Measurements from ENCODE around the gene INHBE. TPM values are rescaled to one million over a fixed set of nuclear protein-coding genes. Genes with fewer than 3 reads are reported as not detected.

INHBE gene
- total RNA-seq, 1 donor from 2014 or later: 1.0 TPM

GRCh38 chr12:57479376-57480115 lies 24.4 kb downstream of the INHBE start, which contains the start of gene ARHGAP9:
Gene ARHGAP9, minus strand, starts transcription at chr12:57479866. Its CDS starts 460 bp downstream, at chr12:57479406.
- Histone ChIP-seq H3K27ac (ENCODE audit: low read depth, low read length) (peak within 1 kb of the TSS; percentile 40), H3K9me3 (ENCODE audit: control insufficient read depth in 3 of 3, low read length in 3 of 3) (no peaks in the 10 kb centered on the region), H3K4me3 (ENCODE audit: low read length in 3 of 3) (no peak within 1 kb of the TSS), H3K36me3 (ENCODE audit: control insufficient read depth in 3 of 3, insufficient read depth in 3 of 3, low read length in 3 of 3) (no peaks in the 10 kb centered on the region), H3K4me1 (ENCODE audit: control insufficient read depth in 3 of 3, insufficient read depth in 3 of 3, low read length in 3 of 3) (peaks cover 10 to 16% (median 13%) of the 10 kb centered on the region in 3 donors), H3K27me3 (ENCODE audit: control insufficient read depth in 3 of 3, insufficient read depth in 3 of 3, low read length in 3 of 3) (peaks cover 29 to 46% (median 34%) of the 10 kb centered on the region in 3 donors), H3K9ac (ENCODE audit: low read depth in 1 of 3, low read length in 3 of 3) (no peak within 1 kb of the TSS)

- Histone ChIP-seq H3K4me1 (ENCODE audit: control insufficient read depth in 3 of 3, insufficient read depth in 3 of 3, low read length in 3 of 3) (no peaks in the 10 kb centered on the region), H3K27ac (ENCODE audit: low read depth, low read length) (no peak overlapping the region), H3K9me3 (ENCODE audit: control insufficient read depth in 3 of 3, low read length in 3 of 3) (no peaks in the 10 kb centered on the region), H3K9ac (ENCODE audit: low read depth in 1 of 3, low read length in 3 of 3) (peak overlapping the region in 1 of 3 donors; percentile 16), H3K36me3 (ENCODE audit: control insufficient read depth in 3 of 3, insufficient read depth in 3 of 3, low read length in 3 of 3) (no peaks in the 10 kb centered on the region), H3K27me3 (ENCODE audit: control insufficient read depth in 3 of 3, insufficient read depth in 3 of 3, low read length in 3 of 3) (peaks cover 9 to 25% (median 12%) of the 10 kb centered on the region in 3 donors), H3K4me3 (ENCODE audit: low read length in 3 of 3) (no peak overlapping the region)
Observed at GRCh38 chr12:57481671-57482070, 26.6 kb downstream of the INHBE start.

GRCh38 chr12:57483466-57483865 lies 28.4 kb downstream of the INHBE start:
- H3K4me3 ChIP-seq (ENCODE audit: low read length in 3 of 3): no peak overlapping the region
- H3K4me1 ChIP-seq (ENCODE audit: control insufficient read depth in 3 of 3, insufficient read depth in 3 of 3, low read length in 3 of 3): peaks cover 2 to 6% (median 4%) of the 10 kb centered on the region in 3 donors
- no peak overlapping the region for H3K27ac ChIP-seq (ENCODE audit: low read depth, low read length)
- H3K36me3 ChIP-seq (ENCODE audit: control insufficient read depth in 3 of 3, insufficient read depth in 3 of 3, low read length in 3 of 3): no peaks in the 10 kb centered on the region
- H3K9ac ChIP-seq (ENCODE audit: low read depth in 1 of 3, low read length in 3 of 3): no peak overlapping the region
- no peaks in the 10 kb centered on the region for H3K9me3 ChIP-seq (ENCODE audit: control insufficient read depth in 3 of 3, low read length in 3 of 3)
- H3K27me3 ChIP-seq (ENCODE audit: control insufficient read depth in 3 of 3, insufficient read depth in 3 of 3, low read length in 3 of 3): peaks cover 0 to 13% (median under 1%) of the 10 kb centered on the region in 3 donors

GRCh38 chr12:57485695-57486094 lies 30.6 kb downstream of the INHBE start:
- H3K9me3 ChIP-seq (ENCODE audit: control insufficient read depth in 3 of 3, low read length in 3 of 3): no peaks in the 10 kb centered on the region
- no peak overlapping the region for H3K9ac ChIP-seq (ENCODE audit: low read depth in 1 of 3, low read length in 3 of 3)
- peaks cover 11 to 16% (median 13%) of the 10 kb centered on the region in 3 donors for H3K4me1 ChIP-seq (ENCODE audit: control insufficient read depth in 3 of 3, insufficient read depth in 3 of 3, low read length in 3 of 3)
- peaks cover 0 to 4% (median 0%) of the 10 kb centered on the region in 3 donors for H3K27me3 ChIP-seq (ENCODE audit: control insufficient read depth in 3 of 3, insufficient read depth in 3 of 3, low read length in 3 of 3)
- peaks cover 12 to 18% (median 14%) of the 10 kb centered on the region in 3 donors for H3K36me3 ChIP-seq (ENCODE audit: control insufficient read depth in 3 of 3, insufficient read depth in 3 of 3, low read length in 3 of 3)
- H3K4me3 ChIP-seq (ENCODE audit: low read length in 3 of 3): no peak overlapping the region
- H3K27ac ChIP-seq (ENCODE audit: low read depth, low read length): no peak overlapping the region

GRCh38 chr12:57487055-57487596 lies 32.0 kb downstream of the INHBE start:
- Histone ChIP-seq H3K36me3 (ENCODE audit: control insufficient read depth in 3 of 3, insufficient read depth in 3 of 3, low read length in 3 of 3) (peaks cover 23 to 28% (median 24%) of the 10 kb centered on the region in 3 donors), H3K4me1 (ENCODE audit: control insufficient read depth in 3 of 3, insufficient read depth in 3 of 3, low read length in 3 of 3) (peaks cover 11 to 16% (median 13%) of the 10 kb centered on the region in 3 donors), H3K27me3 (ENCODE audit: control insufficient read depth in 3 of 3, insufficient read depth in 3 of 3, low read length in 3 of 3) (peaks cover 0 to 2% (median 0%) of the 10 kb centered on the region in 3 donors), H3K9ac (ENCODE audit: low read depth in 1 of 3, low read length in 3 of 3) (peak overlapping the region in 2 of 3 donors; percentile 59 to 86), H3K27ac (ENCODE audit: low read depth, low read length) (peak overlapping the region; percentile 30), H3K9me3 (ENCODE audit: control insufficient read depth in 3 of 3, low read length in 3 of 3) (no peaks in the 10 kb centered on the region), H3K4me3 (ENCODE audit: low read length in 3 of 3) (peak overlapping the region; percentile 91 to 97 (median 96))

- peak within 1 kb of the TSS; percentile 91 to 97 (median 96) for H3K4me3 ChIP-seq (ENCODE audit: low read length in 3 of 3)
- H3K27me3 ChIP-seq (ENCODE audit: control insufficient read depth in 3 of 3, insufficient read depth in 3 of 3, low read length in 3 of 3): peaks cover 0 to 2% (median 0%) of the 10 kb centered on the region in 3 donors
Observed at GRCh38 chr12:57487597-57488401, 32.7 kb downstream of the INHBE start, which contains the start of gene MARS1. Gene MARS1, plus strand, starts transcription at chr12:57488068. Its CDS starts 23 bp downstream, at chr12:57488091.

GRCh38 chr12:57488402-57489156 lies 33.5 kb downstream of the INHBE start:
- H3K4me1 ChIP-seq (ENCODE audit: control insufficient read depth in 3 of 3, insufficient read depth in 3 of 3, low read length in 3 of 3): peaks cover 11 to 16% (median 13%) of the 10 kb centered on the region in 3 donors
- peaks cover 0 to under 1% (median 0%) of the 10 kb centered on the region in 3 donors for H3K27me3 ChIP-seq (ENCODE audit: control insufficient read depth in 3 of 3, insufficient read depth in 3 of 3, low read length in 3 of 3)
- H3K4me3 ChIP-seq (ENCODE audit: low read length in 3 of 3): peak overlapping the region; percentile 91 to 97 (median 96)
- H3K9me3 ChIP-seq (ENCODE audit: control insufficient read depth in 3 of 3, low read length in 3 of 3): no peaks in the 10 kb centered on the region
- H3K9ac ChIP-seq (ENCODE audit: low read depth in 1 of 3, low read length in 3 of 3): peak overlapping the region; percentile 86 to 93 (median 86)
- peaks cover 25 to 35% (median 30%) of the 10 kb centered on the region in 3 donors for H3K36me3 ChIP-seq (ENCODE audit: control insufficient read depth in 3 of 3, insufficient read depth in 3 of 3, low read length in 3 of 3)
- peak overlapping the region; percentile 54 for H3K27ac ChIP-seq (ENCODE audit: low read depth, low read length)

More at GRCh38 chr12:57487597-57488401, 32.7 kb downstream of the INHBE start, which contains the start of gene MARS1:
- Histone ChIP-seq H3K9me3 (ENCODE audit: control insufficient read depth in 3 of 3, low read length in 3 of 3) (no peaks in the 10 kb centered on the region), H3K36me3 (ENCODE audit: control insufficient read depth in 3 of 3, insufficient read depth in 3 of 3, low read length in 3 of 3) (peaks cover 24 to 32% (median 28%) of the 10 kb centered on the region in 3 donors), H3K27ac (ENCODE audit: low read depth, low read length) (peak within 1 kb of the TSS; percentile 54), H3K9ac (ENCODE audit: low read depth in 1 of 3, low read length in 3 of 3) (peak within 1 kb of the TSS; percentile 86 to 93 (median 86)), H3K4me1 (ENCODE audit: control insufficient read depth in 3 of 3, insufficient read depth in 3 of 3, low read length in 3 of 3) (peaks cover 11 to 16% (median 13%) of the 10 kb centered on the region in 3 donors)

- Histone ChIP-seq H3K27me3 (ENCODE audit: control insufficient read depth in 3 of 3, insufficient read depth in 3 of 3, low read length in 3 of 3) (no peaks in the 10 kb centered on the region), H3K9ac (ENCODE audit: low read depth in 1 of 3, low read length in 3 of 3) (peak overlapping the region; percentile 4 to 86 (median 86)), H3K27ac (ENCODE audit: low read depth, low read length) (no peak overlapping the region), H3K4me3 (ENCODE audit: low read length in 3 of 3) (peak overlapping the region; percentile 91 to 97 (median 96)), H3K36me3 (ENCODE audit: control insufficient read depth in 3 of 3, insufficient read depth in 3 of 3, low read length in 3 of 3) (peaks cover 25 to 35% (median 30%) of the 10 kb centered on the region in 3 donors), H3K9me3 (ENCODE audit: control insufficient read depth in 3 of 3, low read length in 3 of 3) (no peaks in the 10 kb centered on the region), H3K4me1 (ENCODE audit: control insufficient read depth in 3 of 3, insufficient read depth in 3 of 3, low read length in 3 of 3) (peaks cover 11 to 16% (median 13%) of the 10 kb centered on the region in 3 donors)
Observed at GRCh38 chr12:57489157-57489641, 34.1 kb downstream of the INHBE start.

GRCh38 chr12:57490126-57490525 lies 35.0 kb downstream of the INHBE start:
- H3K27ac ChIP-seq (ENCODE audit: low read depth, low read length): no peak overlapping the region
- H3K27me3 ChIP-seq (ENCODE audit: control insufficient read depth in 3 of 3, insufficient read depth in 3 of 3, low read length in 3 of 3): no peaks in the 10 kb centered on the region
- no peaks in the 10 kb centered on the region for H3K9me3 ChIP-seq (ENCODE audit: control insufficient read depth in 3 of 3, low read length in 3 of 3)
- no peak overlapping the region for H3K4me3 ChIP-seq (ENCODE audit: low read length in 3 of 3)
- peak overlapping the region in 1 of 3 donors; percentile 5 for H3K9ac ChIP-seq (ENCODE audit: low read depth in 1 of 3, low read length in 3 of 3)
- peaks cover 11 to 16% (median 13%) of the 10 kb centered on the region in 3 donors for H3K4me1 ChIP-seq (ENCODE audit: control insufficient read depth in 3 of 3, insufficient read depth in 3 of 3, low read length in 3 of 3)
- H3K36me3 ChIP-seq (ENCODE audit: control insufficient read depth in 3 of 3, insufficient read depth in 3 of 3, low read length in 3 of 3): peaks cover 25 to 35% (median 30%) of the 10 kb centered on the region in 3 donors

All from skeletal muscle tissue (tissue), 4 donors.